Breast epithelium (tissue), 4 donors: ENCODE results near the gene TMEM132C. TPM values are rescaled to one million over a fixed set of nuclear protein-coding genes. Genes with fewer than 3 reads are reported as not detected.

Source experiments
- DNase-seq, 2 donors: peaks; one replicate each; pipeline ENCODE4 v3.0.0-alpha.2; 2019; ENCODE audit warnings: low spot score in 2 of 2
- H3K27ac ChIP-seq, 2 donors: fragments of 200-600 bp; sonication (generic) in 1 of 2; one replicate each; pipeline ENCODE4 v1.5.1; 2016 to 2019; ENCODE audit warnings: mild to moderate bottlenecking in 1 of 2
- H3K27me3 ChIP-seq, 2 donors: fragments of 200-600 bp; sonication (generic) in 1 of 2; one replicate each; pipeline versions ENCODE4 v1.5.1 to v1.6.0; 2017 to 2019; ENCODE audit warnings: control low read depth in 1 of 2, mild to moderate bottlenecking in 1 of 2
- H3K36me3 ChIP-seq: fragments of 200-600 bp; one replicate; pipeline ENCODE4 v1.5.1; 2019
- H3K4me1 ChIP-seq, 2 donors: fragments of 200-600 bp; sonication (generic); one replicate each; pipeline ENCODE4 v1.5.1; 2016 to 2019; ENCODE audit warnings: control low read depth in 1 of 2
- H3K4me3 ChIP-seq, 3 donors: fragments of 200-600 bp; sonication (generic); 1 replicate in 2 of 3; 2 replicates in 1 of 3; pipeline ENCODE4 v1.5.1; 2016 to 2019; ENCODE audit warnings: mild to moderate bottlenecking in 3 of 3, moderate library complexity in 2 of 3
- H3K9me3 ChIP-seq, 2 donors: fragments of 200-600 bp; sonication (generic) in 1 of 2; one replicate each; pipeline ENCODE4 v1.5.1; 2016 to 2019; ENCODE audit warnings: control low read depth in 1 of 2
- CTCF ChIP-seq, 3 donors: fragments of 450-650 bp; IDR thresholded peaks; one replicate each; pipeline ENCODE4 v1.5.1; 2016 to 2017; ENCODE audit warnings: antibody characterized with exemption in 3 of 3, mild to moderate bottlenecking in 3 of 3, moderate library complexity in 3 of 3
- POLR2A ChIP-seq: fragments of 450-650 bp; IDR thresholded peaks from one replicate; pipeline ENCODE4 v1.6.1; 2016; ENCODE audit warnings: antibody characterized with exemption, mild to moderate bottlenecking, moderate library complexity
- POLR2AphosphoS5 ChIP-seq, 3 donors: sonication (generic); formaldehyde crosslinking; IDR thresholded peaks; one replicate each; pipeline ENCODE4 v1.6.1; 2017; ENCODE audit warnings: antibody characterized with exemption in 3 of 3
- intact Hi-C: fragments of 100-400 bp; cut with DNase I; formaldehyde crosslinking; loops from one replicate; pipeline ENCODE4 v1.15.1; 2023; ENCODE audit warnings: low total_unique reads
- total RNA-seq, 3 donors: library from RNA; depleted of rRNA; stranded (reverse); fragments of >200 nt; gene quantifications; one replicate each; pipeline ENCODE4 v1.1.0, GENCODE V29; 2016

Gene TMEM132C
- total RNA-seq, 3 donors from 2014 or later: 7.2 to 54.1 (median 15.7) TPM

GRCh38 chr12:128467882-128468281, 200.9 kb downstream of the TMEM132C start:
- Histone ChIP-seq H3K36me3 (no peaks in the 10 kb centered on the region), H3K4me1 (no peaks in the 10 kb centered on the region), H3K4me3 (no peak overlapping the region), H3K9me3 (no peaks in the 10 kb centered on the region), H3K27me3 (no peaks in the 10 kb centered on the region), H3K27ac (no peak overlapping the region)
- no peak for TF ChIP-seq CTCF (IDR thresholded peaks at IDR 0.05)
- TF ChIP-seq POLR2A: no peak
- TF ChIP-seq POLR2AphosphoS5 (IDR thresholded peaks at IDR 0.05): no peak
- intact Hi-C loops: no loop called here
- no peak for DNase-seq

- intact Hi-C loops: no loop called here
- no peaks in the 10 kb centered on the region for H3K4me1 ChIP-seq
- TF ChIP-seq POLR2AphosphoS5 (IDR thresholded peaks at IDR 0.05): no peak
- TF ChIP-seq POLR2A: no peak
- TF ChIP-seq CTCF (IDR thresholded peaks at IDR 0.05): no peak
- DNase-seq: no peak
- H3K36me3 ChIP-seq: no peaks in the 10 kb centered on the region
- no peaks in the 10 kb centered on the region for H3K9me3 ChIP-seq
- no peak overlapping the region for H3K27ac ChIP-seq
- H3K27me3 ChIP-seq: no peaks in the 10 kb centered on the region
- no peak overlapping the region for H3K4me3 ChIP-seq
These were observed 202.0 kb downstream of the TMEM132C start for GRCh38 chr12:128468926-128469325.

- intact Hi-C loops: no loop called here
These were observed 204.5 kb downstream of the TMEM132C start for GRCh38 chr12:128471491-128471890.

GRCh38 chr12:128474916-128475315, 207.9 kb downstream of the TMEM132C start:
- no peaks in the 10 kb centered on the region for H3K4me1 ChIP-seq
- no peak for DNase-seq
- intact Hi-C loops: loop anchor here (5.0 kb wide), 1 partner anchor 1582 kb away; no protein-coding TSS in a partner anchor
- no peaks in the 10 kb centered on the region for H3K9me3 ChIP-seq
- TF ChIP-seq POLR2AphosphoS5 (IDR thresholded peaks at IDR 0.05): no peak
- TF ChIP-seq CTCF (IDR thresholded peaks at IDR 0.05): no peak
- no peak for TF ChIP-seq POLR2A
- H3K4me3 ChIP-seq: no peak overlapping the region
- no peaks in the 10 kb centered on the region for H3K36me3 ChIP-seq
- no peak overlapping the region for H3K27ac ChIP-seq
- no peaks in the 10 kb centered on the region for H3K27me3 ChIP-seq

More at GRCh38 chr12:128471491-128471890, 204.5 kb downstream of the TMEM132C start:
- Histone ChIP-seq H3K4me3 (no peak overlapping the region), H3K27ac (no peak overlapping the region), H3K4me1 (no peaks in the 10 kb centered on the region), H3K9me3 (no peaks in the 10 kb centered on the region), H3K27me3 (no peaks in the 10 kb centered on the region), H3K36me3 (no peaks in the 10 kb centered on the region)
- TF ChIP-seq POLR2A (no peak), CTCF (IDR thresholded peaks at IDR 0.05) (no peak), POLR2AphosphoS5 (IDR thresholded peaks at IDR 0.05) (no peak)
- no peak for DNase-seq

- Histone ChIP-seq H3K9me3 (no peaks in the 10 kb centered on the region), H3K27me3 (no peaks in the 10 kb centered on the region), H3K4me1 (no peaks in the 10 kb centered on the region), H3K4me3 (no peak overlapping the region), H3K27ac (no peak overlapping the region), H3K36me3 (no peaks in the 10 kb centered on the region)
- intact Hi-C loops: loop anchor here (5.0 kb wide), 1 partner anchor 1581 kb away; no protein-coding TSS in a partner anchor
- no peak for DNase-seq
- TF ChIP-seq CTCF (IDR thresholded peaks at IDR 0.05) (no peak), POLR2A (no peak), POLR2AphosphoS5 (IDR thresholded peaks at IDR 0.05) (no peak)
These were observed 209.3 kb downstream of the TMEM132C start for GRCh38 chr12:128476266-128476665.
